DOHH2 (cell line): ENCODE results near the gene CDCP1.

Source experiments
- H3F3A ChIP-seq: fragments of 200-600 bp; sonication (generic), shearing (Covaris generic); 2 replicates; pipeline ENCODE4 v1.6.0; 2016; ENCODE audit warnings: antibody characterized with exemption, mild to moderate bottlenecking; ENCODE audit not compliant: control insufficient read depth, insufficient read depth
- H3K27ac ChIP-seq: fragments of 200-600 bp; sonication (generic); 2 replicates; pipeline ENCODE4 v1.5.1; 2014; ENCODE audit warnings: low read depth, mild to moderate bottlenecking, low read length, moderate library complexity
- H3K27me3 ChIP-seq: fragments of 200-600 bp; sonication (generic); 2 replicates; pipeline ENCODE4 v1.6.1; 2014; ENCODE audit warnings: mild to moderate bottlenecking, low read length, mixed read lengths; ENCODE audit not compliant: control insufficient read depth
- H3K36me3 ChIP-seq: fragments of 200-600 bp; sonication (generic); 2 replicates; pipeline ENCODE4 v1.6.1; 2014; ENCODE audit warnings: mild to moderate bottlenecking, low read length, moderate library complexity, mixed read lengths; ENCODE audit not compliant: control insufficient read depth
- H3K4me1 ChIP-seq: fragments of 200-600 bp; sonication (generic); 2 replicates; pipeline ENCODE4 v1.6.1; 2014; ENCODE audit warnings: mild to moderate bottlenecking, low read length, mixed read lengths; ENCODE audit not compliant: control insufficient read depth
- H3K4me2 ChIP-seq: fragments of 200-600 bp; sonication (generic); 2 replicates; pipeline ENCODE4 v1.6.0; 2014; ENCODE audit warnings: mild to moderate bottlenecking, low read length, moderate library complexity
- H3K4me3 ChIP-seq: fragments of 200-600 bp; sonication (generic); 2 replicates; pipeline ENCODE4 v1.5.1; 2014; ENCODE audit warnings: mild to moderate bottlenecking, low read length, mixed read lengths
- H3K79me2 ChIP-seq: fragments of 200-600 bp; sonication (generic); 2 replicates; pipeline ENCODE4 v1.6.1; 2014; ENCODE audit warnings: mild to moderate bottlenecking, low read length, mixed read lengths; ENCODE audit not compliant: control insufficient read depth
- H3K9me2 ChIP-seq: fragments of 200-600 bp; sonication (generic); replicated peaks from 2 replicates; pipeline ENCODE4 v1.6.1; 2014; ENCODE audit warnings: mild to moderate bottlenecking, low read length, mixed read lengths; ENCODE audit not compliant: control insufficient read depth
- H3K9me3 ChIP-seq: fragments of 200-600 bp; sonication (generic); 2 replicates; pipeline ENCODE4 v1.6.1; 2014; ENCODE audit warnings: antibody characterized with exemption, low read length, mixed read lengths; ENCODE audit not compliant: control insufficient read depth, insufficient read depth
- H4K20me1 ChIP-seq: fragments of 200-600 bp; sonication (generic); 2 replicates; pipeline ENCODE4 v1.6.0; 2014; ENCODE audit warnings: low read depth, mild to moderate bottlenecking, antibody characterized with exemption, low read length, moderate library complexity; ENCODE audit not compliant: control insufficient read depth, insufficient read depth
- CTCF ChIP-seq: fragments of 200-600 bp; sonication (generic); IDR thresholded peaks from one replicate; pipeline ENCODE4 v1.5.1; 2014; ENCODE audit warnings: antibody characterized with exemption, mild to moderate bottlenecking, low read depth, low read length; ENCODE audit not compliant: poor library complexity, severe bottlenecking
- EZH2phosphoT487 ChIP-seq: fragments of 200-600 bp; sonication (generic); IDR thresholded peaks from 2 replicates; pipeline ENCODE4 v1.6.1; 2017; ENCODE audit warnings: borderline replicate concordance, mild to moderate bottlenecking, antibody characterized with exemption, low read length, moderate library complexity, mixed read lengths

CDCP1 gene

GRCh38 chr3:45153658-45154437 lies 7.7 kb upstream of the CDCP1 start:
- Histone ChIP-seq H3K27ac (no peak overlapping the region), H3K4me2 (no peak overlapping the region)

GRCh38 chr3:45152307-45152706 lies 6.1 kb upstream of the CDCP1 start:
- no peaks in the 10 kb centered on the region for H3F3A ChIP-seq
- H3K9me2 ChIP-seq = no peaks in the 10 kb centered on the region
- no peaks in the 10 kb centered on the region for H3K9me3 ChIP-seq
- no peaks in the 10 kb centered on the region for H4K20me1 ChIP-seq
- H3K27me3 ChIP-seq = no peaks in the 10 kb centered on the region
- no peaks in the 10 kb centered on the region for H3K4me1 ChIP-seq
- no peak overlapping the region for H3K27ac ChIP-seq
- H3K36me3 ChIP-seq = no peaks in the 10 kb centered on the region
- H3K4me2 ChIP-seq = no peak overlapping the region
- no peaks in the 10 kb centered on the region for H3K79me2 ChIP-seq
- no peak for TF ChIP-seq CTCF
- no peak for TF ChIP-seq EZH2phosphoT487
- H3K4me3 ChIP-seq = no peak overlapping the region

More at GRCh38 chr3:45153658-45154437, 7.7 kb upstream of the CDCP1 start:
- no peaks in the 10 kb centered on the region for H3K9me2 ChIP-seq
- no peaks in the 10 kb centered on the region for H3F3A ChIP-seq
- no peaks in the 10 kb centered on the region for H4K20me1 ChIP-seq
- no peaks in the 10 kb centered on the region for H3K9me3 ChIP-seq
- no peak overlapping the region for H3K4me3 ChIP-seq
- H3K36me3 ChIP-seq = no peaks in the 10 kb centered on the region
- no peak for TF ChIP-seq CTCF
- H3K27me3 ChIP-seq = no peaks in the 10 kb centered on the region
- H3K4me1 ChIP-seq = no peaks in the 10 kb centered on the region
- H3K79me2 ChIP-seq = no peaks in the 10 kb centered on the region

- H3K4me2 ChIP-seq = no peak overlapping the region
- no peaks in the 10 kb centered on the region for H3K27me3 ChIP-seq
- no peak overlapping the region for H3K4me3 ChIP-seq
- no peaks in the 10 kb centered on the region for H4K20me1 ChIP-seq
- H3F3A ChIP-seq = no peaks in the 10 kb centered on the region
- H3K9me2 ChIP-seq = no peaks in the 10 kb centered on the region
- H3K36me3 ChIP-seq = no peaks in the 10 kb centered on the region
- H3K79me2 ChIP-seq = no peaks in the 10 kb centered on the region
- TF ChIP-seq EZH2phosphoT487 (no peak), CTCF (no peak)
- H3K9me3 ChIP-seq = peaks cover 6% of the 10 kb centered on the region; the same call in 1 of the 2 replicates
- H3K27ac ChIP-seq = no peak overlapping the region
- H3K4me1 ChIP-seq = no peaks in the 10 kb centered on the region
Observed at GRCh38 chr3:45151100-45151499, 4.9 kb upstream of the CDCP1 start.
